HEK293T (cell line): ENCODE results near the gene AMFR.

ENCODE experiments used
- BHLHE40 ChIP-seq: fragments of 450-650 bp; IDR thresholded peaks from 2 replicates; pipeline ENCODE4 v1.6.1; 2016; ENCODE audit warnings: mild to moderate bottlenecking, moderate library complexity, borderline replicate concordance
- FOXA1 ChIP-seq: fragments of 450-650 bp; IDR thresholded peaks from 2 replicates; pipeline ENCODE4 v1.6.1; 2016; ENCODE audit warnings: mild to moderate bottlenecking
- HDGF ChIP-seq: fragments of 450-650 bp; IDR thresholded peaks from 2 replicates; pipeline ENCODE4 v1.6.1; 2017; ENCODE audit warnings: antibody characterized with exemption, borderline replicate concordance
- LEF1 ChIP-seq: fragments of 450-650 bp; IDR thresholded peaks from 2 replicates; pipeline ENCODE4 v1.6.1; 2017; ENCODE audit warnings: mild to moderate bottlenecking, borderline replicate concordance
- SP1 ChIP-seq: fragments of 450-650 bp; IDR thresholded peaks from 2 replicates; pipeline ENCODE4 v1.6.1; 2017
- SUZ12 ChIP-seq: fragments of 450-650 bp; IDR thresholded peaks from 2 replicates; pipeline ENCODE4 v1.6.1; 2016; ENCODE audit warnings: mild to moderate bottlenecking
- TARDBP ChIP-seq: fragments of 450-650 bp; IDR thresholded peaks from 2 replicates; pipeline ENCODE4 v1.6.1; 2016

DNA sequence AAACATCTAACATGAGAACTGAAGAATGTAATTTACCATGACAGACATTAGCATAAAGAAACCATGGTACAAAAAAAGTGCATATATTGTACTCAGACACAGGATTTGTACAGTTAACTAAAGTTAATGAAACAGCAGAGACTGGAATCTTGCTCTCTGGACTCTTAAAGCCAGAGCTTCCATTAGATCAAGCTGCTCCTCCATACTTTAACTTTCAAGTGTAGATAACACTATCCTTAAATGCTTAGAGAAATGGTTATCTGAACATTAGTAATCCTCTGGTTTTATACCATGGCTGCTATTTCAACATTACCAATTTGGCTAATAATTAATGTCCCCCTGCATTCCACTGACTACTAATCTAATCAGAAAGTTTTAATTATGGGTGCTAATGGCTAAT is 22.7 kb upstream of the AMFR start:
- TF ChIP-seq LEF1 (no peak), FOXA1 (no peak), TARDBP (no peak), SUZ12 (no peak), HDGF (no peak), SP1 (no peak), BHLHE40 (no peak)
